GM12878 (cell line): ENCODE data around the gene RGS6. TPM values are rescaled to one million over a fixed set of nuclear protein-coding genes. Genes with fewer than 3 reads are reported as not detected.

ENCODE experiments used
- CHD1 ChIP-seq: IDR thresholded peaks from 2 replicates; pipeline ENCODE4 v1.6.1; 2012; ENCODE audit warnings: low read depth, low read length, improper control_type of control experiment
- EGR1 ChIP-seq, 2 experiments: IDR thresholded peaks; 1 replicate in 1 of 2; 2 replicates in 1 of 2; pipeline ENCODE4 v1.6.1; 2011 to 2012; ENCODE audit warnings: low read depth in 2 of 2, low read length in 2 of 2, borderline replicate concordance in 1 of 2, mild to moderate bottlenecking in 1 of 2, moderate library complexity in 1 of 2
- ESRRA ChIP-seq: IDR thresholded peaks from 2 replicates; pipeline ENCODE4 v1.6.1; 2012; ENCODE audit warnings: mild to moderate bottlenecking, low read length, improper control_type of control experiment
- FOS ChIP-seq: IDR thresholded peaks from 3 replicates; pipeline ENCODE4 v1.6.1; 2011; ENCODE audit warnings: borderline replicate concordance; ENCODE audit not compliant: insufficient read length; ENCODE audit errors: extremely low read depth
- HCFC1 ChIP-seq: fragments of 150-350 bp; IDR thresholded peaks from 2 replicates; pipeline ENCODE4 v1.6.1; 2014; ENCODE audit warnings: low read length
- KAT2A ChIP-seq: conservative IDR thresholded peaks from 2 replicates; pipeline ENCODE4 v1.6.1; 2011; ENCODE audit warnings: low read depth, low read length; ENCODE audit not compliant: control insufficient read depth
- NFYA ChIP-seq: IDR thresholded peaks from 2 replicates; pipeline ENCODE4 v1.6.1; 2011; ENCODE audit warnings: low read depth, mild to moderate bottlenecking, low read length, improper control_type of control experiment, borderline replicate concordance
- NR2C2 ChIP-seq: IDR thresholded peaks from 2 replicates; pipeline ENCODE4 v1.6.1; 2011; ENCODE audit warnings: borderline replicate concordance, low read depth; ENCODE audit not compliant: control insufficient read depth, insufficient read length
- NRF1 ChIP-seq: conservative IDR thresholded peaks from 2 replicates; pipeline ENCODE4 v1.6.1; 2011; ENCODE audit warnings: mild to moderate bottlenecking, low read depth, low read length, improper control_type of control experiment
- RAD51 ChIP-seq: fragments of 450-650 bp; IDR thresholded peaks from 2 replicates; pipeline ENCODE4 v1.6.1; 2016; ENCODE audit warnings: moderate library complexity, mild to moderate bottlenecking, inconsistent platforms
- RBBP5 ChIP-seq: fragments of 200-600 bp; sonication (generic); conservative IDR thresholded peaks from 2 replicates; pipeline ENCODE4 v1.6.1; 2016
- RELA ChIP-seq: fragments of 450-650 bp; IDR thresholded peaks from 2 replicates; pipeline ENCODE4 v1.8.0; 2014; ENCODE audit warnings: borderline replicate concordance; ENCODE audit not compliant: partially characterized antibody
- SP1 ChIP-seq: IDR thresholded peaks from one replicate; pipeline ENCODE4 v1.6.1; 2011; ENCODE audit warnings: low read depth, low read length
- SREBF2 ChIP-seq: IDR thresholded peaks from 2 replicates; pipeline ENCODE4 v1.6.1; 2012; ENCODE audit warnings: mild to moderate bottlenecking, low read length
- TBL1XR1 ChIP-seq: IDR thresholded peaks from 2 replicates; pipeline ENCODE4 v1.6.1; 2012; ENCODE audit warnings: low read depth, low read length, improper control_type of control experiment
- YY1 ChIP-seq: IDR thresholded peaks from 2 replicates; pipeline ENCODE4 v1.6.1; 2011; ENCODE audit warnings: low read depth, mild to moderate bottlenecking, low read length
- ZNF274 ChIP-seq: IDR thresholded peaks from one replicate; pipeline ENCODE4 v1.8.0; 2011; ENCODE audit not compliant: insufficient read length, insufficient read depth
- polyA plus RNA-seq, 11 experiments: library from polyadenylated mRNA; depleted of rRNA in 4 of 11; unstranded in 6 of 11; stranded (reverse) in 5 of 11; fragments of >200 nt; fragmentation: Nextera tagmentation in 4 of 11; fragmentation: Illumina TruSeq in 1 of 11; extraction: Ambion mirVana in 4 of 11; extraction: Trizol in 1 of 11; gene quantifications; 1 replicate in 1 of 11; 2 replicates in 10 of 11; pipeline versions ENCODE4 v1.2.1 to v1.2.3, GENCODE V29; 2011 to 2016; ENCODE audit warnings: inconsistent platforms in 2 of 11, missing spikeins in 2 of 11, low read depth in 1 of 11
- total RNA-seq, 4 experiments: library from RNA; depleted of rRNA in 3 of 4; stranded (reverse); fragments of >200 nt in 3 of 4; fragmentation: Illumina TruSeq in 1 of 4; extraction: Trizol in 1 of 4; gene quantifications; 2 replicates each; pipeline versions ENCODE4 v1.2.1 to v1.2.3, GENCODE V29; 2013 to 2021
- TF ChIP-seq, protein P1 (sequence below): fragments of 450-650 bp; IDR thresholded peaks from 2 replicates; pipeline ENCODE4 v1.6.1; 2018; ENCODE audit warnings: mild to moderate bottlenecking, low read depth, moderate library complexity; ENCODE audit not compliant: partially characterized antibody
- TF ChIP-seq, protein P2 (sequence below): fragments of 450-650 bp; IDR thresholded peaks from 2 replicates; pipeline ENCODE4 v1.6.1; 2014; ENCODE audit warnings: mild to moderate bottlenecking
- TF ChIP-seq, protein P3 (sequence below): fragments of 450-650 bp; IDR thresholded peaks from 2 replicates; pipeline ENCODE4 v1.6.1; 2017; ENCODE audit warnings: mild to moderate bottlenecking
- TF ChIP-seq, protein P4 (sequence below): IDR thresholded peaks from 2 replicates; pipeline ENCODE4 v1.6.1; 2012; ENCODE audit warnings: low read depth, low read length, improper control_type of control experiment
- TF ChIP-seq, protein P5 (sequence below), 3 experiments: IDR thresholded peaks in 2 of 3; conservative IDR thresholded peaks in 1 of 3; 2 replicates each; pipeline ENCODE4 v1.5.1; 2011; ENCODE audit warnings: low read depth in 3 of 3, low read length in 3 of 3, mild to moderate bottlenecking in 3 of 3, control low read depth in 2 of 3, moderate library complexity in 2 of 3, inconsistent platforms in 1 of 3, mixed read lengths in 1 of 3; ENCODE audit not compliant: control insufficient read depth in 2 of 3, insufficient read depth in 1 of 3; ENCODE audit errors: extremely low read depth in 1 of 3

RGS6 gene
- total and polyA plus RNA-seq, 10 of the 15 experiments (the other 5 are each of a cell fraction or from before 2014, with no cell fraction given): 3.9 to 18.1 (median 12.4) TPM

DNA sequence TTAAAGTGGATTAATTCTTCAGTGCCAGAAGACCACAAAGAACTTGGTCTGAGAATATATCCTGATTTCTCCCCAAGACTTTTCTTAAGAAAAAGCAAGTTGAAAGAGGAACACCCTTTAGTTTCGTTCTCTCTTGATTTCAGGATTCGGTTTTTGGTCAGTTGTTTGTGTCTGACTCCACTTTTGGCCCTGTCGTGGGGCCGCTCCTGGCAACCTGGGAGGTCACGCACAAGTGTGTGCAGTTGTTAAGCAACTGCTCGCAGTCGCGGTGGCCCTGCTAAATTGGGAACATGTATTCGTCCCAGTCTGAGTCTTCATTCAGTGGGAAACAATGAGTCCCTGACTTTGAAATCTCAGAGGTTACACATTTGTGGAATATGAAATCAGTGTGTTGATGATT is 68.7 kb downstream of the RGS6 start (continued):
- TF ChIP-seq, protein P1, sequence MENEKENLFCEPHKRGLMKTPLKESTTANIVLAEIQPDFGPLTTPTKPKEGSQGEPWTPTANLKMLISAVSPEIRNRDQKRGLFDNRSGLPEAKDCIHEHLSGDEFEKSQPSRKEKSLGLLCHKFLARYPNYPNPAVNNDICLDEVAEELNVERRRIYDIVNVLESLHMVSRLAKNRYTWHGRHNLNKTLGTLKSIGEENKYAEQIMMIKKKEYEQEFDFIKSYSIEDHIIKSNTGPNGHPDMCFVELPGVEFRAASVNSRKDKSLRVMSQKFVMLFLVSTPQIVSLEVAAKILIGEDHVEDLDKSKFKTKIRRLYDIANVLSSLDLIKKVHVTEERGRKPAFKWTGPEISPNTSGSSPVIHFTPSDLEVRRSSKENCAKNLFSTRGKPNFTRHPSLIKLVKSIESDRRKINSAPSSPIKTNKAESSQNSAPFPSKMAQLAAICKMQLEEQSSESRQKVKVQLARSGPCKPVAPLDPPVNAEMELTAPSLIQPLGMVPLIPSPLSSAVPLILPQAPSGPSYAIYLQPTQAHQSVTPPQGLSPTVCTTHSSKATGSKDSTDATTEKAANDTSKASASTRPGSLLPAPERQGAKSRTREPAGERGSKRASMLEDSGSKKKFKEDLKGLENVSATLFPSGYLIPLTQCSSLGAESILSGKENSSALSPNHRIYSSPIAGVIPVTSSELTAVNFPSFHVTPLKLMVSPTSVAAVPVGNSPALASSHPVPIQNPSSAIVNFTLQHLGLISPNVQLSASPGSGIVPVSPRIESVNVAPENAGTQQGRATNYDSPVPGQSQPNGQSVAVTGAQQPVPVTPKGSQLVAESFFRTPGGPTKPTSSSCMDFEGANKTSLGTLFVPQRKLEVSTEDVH: no peak
- TF ChIP-seq RELA: no peak
- no peak for TF ChIP-seq SREBF2
- TF ChIP-seq KAT2A: no peak
- TF ChIP-seq, protein P2, sequence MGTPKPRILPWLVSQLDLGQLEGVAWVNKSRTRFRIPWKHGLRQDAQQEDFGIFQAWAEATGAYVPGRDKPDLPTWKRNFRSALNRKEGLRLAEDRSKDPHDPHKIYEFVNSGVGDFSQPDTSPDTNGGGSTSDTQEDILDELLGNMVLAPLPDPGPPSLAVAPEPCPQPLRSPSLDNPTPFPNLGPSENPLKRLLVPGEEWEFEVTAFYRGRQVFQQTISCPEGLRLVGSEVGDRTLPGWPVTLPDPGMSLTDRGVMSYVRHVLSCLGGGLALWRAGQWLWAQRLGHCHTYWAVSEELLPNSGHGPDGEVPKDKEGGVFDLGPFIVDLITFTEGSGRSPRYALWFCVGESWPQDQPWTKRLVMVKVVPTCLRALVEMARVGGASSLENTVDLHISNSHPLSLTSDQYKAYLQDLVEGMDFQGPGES: no peak
- TF ChIP-seq NR2C2: no peak
- TF ChIP-seq FOS: no peak
- no peak for TF ChIP-seq HCFC1
- no peak for TF ChIP-seq EGR1 (IDR thresholded peaks at IDR 0.05; ENCODE audit: borderline replicate concordance in 1 of 2, low read depth in 2 of 2, low read length in 2 of 2)
- no peak for TF ChIP-seq NFYA
- no peak for TF ChIP-seq ZNF274
- no peak for TF ChIP-seq RBBP5
- TF ChIP-seq CHD1: no peak
- TF ChIP-seq RAD51: no peak
- no peak for TF ChIP-seq NRF1
- TF ChIP-seq SP1: no peak
- no peak for TF ChIP-seq ESRRA
- TF ChIP-seq, protein P3, sequence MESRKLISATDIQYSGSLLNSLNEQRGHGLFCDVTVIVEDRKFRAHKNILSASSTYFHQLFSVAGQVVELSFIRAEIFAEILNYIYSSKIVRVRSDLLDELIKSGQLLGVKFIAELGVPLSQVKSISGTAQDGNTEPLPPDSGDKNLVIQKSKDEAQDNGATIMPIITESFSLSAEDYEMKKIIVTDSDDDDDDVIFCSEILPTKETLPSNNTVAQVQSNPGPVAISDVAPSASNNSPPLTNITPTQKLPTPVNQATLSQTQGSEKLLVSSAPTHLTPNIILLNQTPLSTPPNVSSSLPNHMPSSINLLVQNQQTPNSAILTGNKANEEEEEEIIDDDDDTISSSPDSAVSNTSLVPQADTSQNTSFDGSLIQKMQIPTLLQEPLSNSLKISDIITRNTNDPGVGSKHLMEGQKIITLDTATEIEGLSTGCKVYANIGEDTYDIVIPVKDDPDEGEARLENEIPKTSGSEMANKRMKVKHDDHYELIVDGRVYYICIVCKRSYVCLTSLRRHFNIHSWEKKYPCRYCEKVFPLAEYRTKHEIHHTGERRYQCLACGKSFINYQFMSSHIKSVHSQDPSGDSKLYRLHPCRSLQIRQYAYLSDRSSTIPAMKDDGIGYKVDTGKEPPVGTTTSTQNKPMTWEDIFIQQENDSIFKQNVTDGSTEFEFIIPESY: no peak
- TF ChIP-seq YY1: no peak
- TF ChIP-seq, protein P4, sequence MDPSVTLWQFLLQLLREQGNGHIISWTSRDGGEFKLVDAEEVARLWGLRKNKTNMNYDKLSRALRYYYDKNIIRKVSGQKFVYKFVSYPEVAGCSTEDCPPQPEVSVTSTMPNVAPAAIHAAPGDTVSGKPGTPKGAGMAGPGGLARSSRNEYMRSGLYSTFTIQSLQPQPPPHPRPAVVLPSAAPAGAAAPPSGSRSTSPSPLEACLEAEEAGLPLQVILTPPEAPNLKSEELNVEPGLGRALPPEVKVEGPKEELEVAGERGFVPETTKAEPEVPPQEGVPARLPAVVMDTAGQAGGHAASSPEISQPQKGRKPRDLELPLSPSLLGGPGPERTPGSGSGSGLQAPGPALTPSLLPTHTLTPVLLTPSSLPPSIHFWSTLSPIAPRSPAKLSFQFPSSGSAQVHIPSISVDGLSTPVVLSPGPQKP: no peak
- TF ChIP-seq, protein P5, sequence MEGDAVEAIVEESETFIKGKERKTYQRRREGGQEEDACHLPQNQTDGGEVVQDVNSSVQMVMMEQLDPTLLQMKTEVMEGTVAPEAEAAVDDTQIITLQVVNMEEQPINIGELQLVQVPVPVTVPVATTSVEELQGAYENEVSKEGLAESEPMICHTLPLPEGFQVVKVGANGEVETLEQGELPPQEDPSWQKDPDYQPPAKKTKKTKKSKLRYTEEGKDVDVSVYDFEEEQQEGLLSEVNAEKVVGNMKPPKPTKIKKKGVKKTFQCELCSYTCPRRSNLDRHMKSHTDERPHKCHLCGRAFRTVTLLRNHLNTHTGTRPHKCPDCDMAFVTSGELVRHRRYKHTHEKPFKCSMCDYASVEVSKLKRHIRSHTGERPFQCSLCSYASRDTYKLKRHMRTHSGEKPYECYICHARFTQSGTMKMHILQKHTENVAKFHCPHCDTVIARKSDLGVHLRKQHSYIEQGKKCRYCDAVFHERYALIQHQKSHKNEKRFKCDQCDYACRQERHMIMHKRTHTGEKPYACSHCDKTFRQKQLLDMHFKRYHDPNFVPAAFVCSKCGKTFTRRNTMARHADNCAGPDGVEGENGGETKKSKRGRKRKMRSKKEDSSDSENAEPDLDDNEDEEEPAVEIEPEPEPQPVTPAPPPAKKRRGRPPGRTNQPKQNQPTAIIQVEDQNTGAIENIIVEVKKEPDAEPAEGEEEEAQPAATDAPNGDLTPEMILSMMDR (IDR thresholded peaks at IDR 0.05 in 2 of 3, conservative IDR thresholded peaks at IDR 0.05 in 1 of 3; ENCODE audit: control insufficient read depth in 2 of 3, extremely low read depth in 1 of 3, insufficient read depth in 1 of 3, low read depth in 3 of 3, low read length in 3 of 3): no peak
- TF ChIP-seq TBL1XR1: no peak
